Activated CD4-positive, alpha-beta T cell treated with anti-CD3 and anti-CD28 coated beads, Interleukin-2, amount 50 U/mL, for 24 hours (primary cell): ENCODE data around the gene C11orf71.

Experiments used
- DNase-seq, 2 donors: peaks; one replicate each; pipeline ENCODE4 v3.0.0-alpha.2; 2020; ENCODE audit warnings: low read depth in 1 of 2, low spot score in 1 of 2

C11orf71 gene

GRCh38 chr11:114359342-114359741, 41.0 kb downstream of the C11orf71 start:
- no peak for DNase-seq

GRCh38 chr11:114358716-114359115, 41.6 kb downstream of the C11orf71 start:
- DNase-seq = no peak

DNA sequence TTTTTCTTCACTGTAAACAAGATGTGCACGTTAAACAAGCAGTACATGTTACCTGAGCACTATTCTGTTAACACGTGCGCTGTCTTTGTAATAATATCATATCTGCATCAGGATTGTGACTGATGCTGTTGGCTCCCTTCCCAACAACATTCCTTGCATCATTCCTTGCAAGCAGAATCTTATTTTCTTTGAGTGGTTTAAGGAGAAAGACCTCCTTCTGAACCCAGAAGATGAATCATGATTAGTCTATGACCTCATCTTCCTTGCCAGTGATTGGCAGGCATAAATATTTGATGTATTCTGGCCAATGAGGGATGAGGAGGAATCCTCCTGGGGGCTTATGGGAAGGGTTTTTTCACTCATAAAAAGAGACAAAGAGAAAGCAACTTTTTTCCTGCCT, 46.2 kb downstream of the C11orf71 start:
- no peak for DNase-seq

GRCh38 chr11:114353443-114353842, 46.9 kb downstream of the C11orf71 start:
- no peak for DNase-seq

DNA sequence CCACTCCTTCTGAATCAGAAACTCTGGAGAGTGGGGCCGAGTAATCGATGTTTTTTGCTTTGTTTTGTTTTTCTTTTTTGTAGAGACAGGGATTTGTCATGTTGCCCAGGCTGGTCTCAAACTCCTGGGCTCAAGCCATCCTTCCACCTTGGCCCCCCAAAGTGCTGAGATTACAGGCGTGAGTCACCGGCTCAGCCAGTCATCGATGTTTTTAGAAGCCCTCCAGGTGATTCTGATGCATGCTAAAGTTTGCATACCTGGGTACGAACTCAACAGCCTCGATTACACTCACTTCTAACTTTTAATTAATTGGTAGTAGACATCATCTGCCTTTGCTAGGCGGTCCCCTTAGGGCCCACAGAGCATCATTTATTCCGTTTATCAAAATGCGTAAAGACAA, 50.3 kb downstream of the C11orf71 start:
- no peak for DNase-seq
